Thoracic aorta (tissue), 2 donors: ENCODE data around the gene CLVS2. TPM values are rescaled to one million over a fixed set of nuclear protein-coding genes. Genes with fewer than 3 reads are reported as not detected.

Experiments used
- ATAC-seq: fragments of 150-250 bp; one replicate; pipeline ENCODE4 v1.8.0; 2017; ENCODE audit warnings: low read depth; ENCODE audit not compliant: insufficient number of reproducible peaks, low FRiP score
- DNase-seq: peaks from one replicate; pipeline ENCODE4 v3.0.0-alpha.2; 2020; ENCODE audit warnings: low spot score
- H3K27ac ChIP-seq, 2 donors: fragments of 200-600 bp; sonication (generic); 1 replicate in 1 of 2; 2 replicates in 1 of 2; pipeline ENCODE4 v1.5.1; 2016; ENCODE audit warnings: mild to moderate bottlenecking in 2 of 2, moderate library complexity in 2 of 2
- H3K27me3 ChIP-seq: fragments of 200-600 bp; sonication (generic); replicated peaks from 2 replicates; pipeline ENCODE4 v1.6.0; 2016; ENCODE audit warnings: mild to moderate bottlenecking; ENCODE audit not compliant: insufficient read depth
- H3K36me3 ChIP-seq: fragments of 200-600 bp; sonication (generic); one replicate; pipeline ENCODE4 v1.5.1; 2016
- H3K4me1 ChIP-seq, 2 donors: fragments of 200-600 bp; sonication (generic); 1 replicate in 1 of 2; 2 replicates in 1 of 2; pipeline versions ENCODE4 v1.5.1 to v1.6.0; 2016; ENCODE audit warnings: low read depth in 2 of 2, mild to moderate bottlenecking in 1 of 2; ENCODE audit not compliant: control insufficient read depth in 1 of 2
- H3K4me3 ChIP-seq: fragments of 200-600 bp; sonication (generic); 2 replicates; pipeline ENCODE4 v1.5.1; 2016; ENCODE audit warnings: mild to moderate bottlenecking
- H3K9me3 ChIP-seq: fragments of 200-600 bp; sonication (generic); 2 replicates; pipeline ENCODE4 v1.5.1; 2016
- CTCF ChIP-seq: fragments of 200-600 bp; sonication (generic); IDR thresholded peaks from one replicate; pipeline ENCODE4 v1.5.1; 2019; ENCODE audit warnings: antibody characterized with exemption
- total RNA-seq, 2 donors: library from RNA; depleted of rRNA; stranded (reverse); fragments of >200 nt; gene quantifications; one replicate each; pipeline versions ENCODE4 v1.1.0 to v1.2.3, GENCODE V29; 2016

The CLVS2 gene
- total RNA-seq, 2 donors from 2014 or later, result 0.07 TPM; not detected in 1

- H3K36me3 ChIP-seq, result no peaks in the 10 kb centered on the region
- DNase-seq (no peak), ATAC-seq (no peak)
- no peaks in the 10 kb centered on the region for H3K27me3 ChIP-seq
- TF ChIP-seq CTCF, result no peak
- no peaks in the 10 kb centered on the region for H3K4me1 ChIP-seq
- H3K4me3 ChIP-seq, result no peak overlapping the region
- H3K27ac ChIP-seq, result no peak overlapping the region
- no peaks in the 10 kb centered on the region for H3K9me3 ChIP-seq
These were observed 26.0 kb upstream of the CLVS2 start for GRCh38 chr6:122969999-122970533.

- Histone ChIP-seq H3K36me3 (no peaks in the 10 kb centered on the region), H3K27me3 (no peaks in the 10 kb centered on the region), H3K4me3 (no peak overlapping the region), H3K27ac (no peak overlapping the region), H3K4me1 (no peaks in the 10 kb centered on the region), H3K9me3 (no peaks in the 10 kb centered on the region)
- DNase-seq (no peak), ATAC-seq (no peak)
- no peak for TF ChIP-seq CTCF
These were observed 18.9 kb upstream of the CLVS2 start for GRCh38 chr6:122977180-122977579.

GRCh38 chr6:122984393-122984792 is 11.6 kb upstream of the CLVS2 start:
- no peak overlapping the region for H3K4me3 ChIP-seq
- no peaks in the 10 kb centered on the region for H3K36me3 ChIP-seq
- DNase-seq (no peak), ATAC-seq (no peak)
- TF ChIP-seq CTCF, result no peak
- H3K27ac ChIP-seq, result no peak overlapping the region
- H3K27me3 ChIP-seq, result no peaks in the 10 kb centered on the region
- no peaks in the 10 kb centered on the region for H3K9me3 ChIP-seq
- H3K4me1 ChIP-seq, result no peaks in the 10 kb centered on the region

- Histone ChIP-seq H3K36me3 (no peaks in the 10 kb centered on the region), H3K27ac (no peak overlapping the region), H3K4me3 (no peak overlapping the region), H3K27me3 (peaks cover 7% of the 10 kb centered on the region), H3K9me3 (no peaks in the 10 kb centered on the region), H3K4me1 (peaks cover 4 to 9% of the 10 kb centered on the region in 2 donors)
- no peak for ATAC-seq
- TF ChIP-seq CTCF, result no peak
- no peak for DNase-seq
These were observed 1.8 kb upstream of the CLVS2 start for GRCh38 chr6:122994256-122994655.

GRCh38 chr6:122996794-122997505 is 915 bp downstream of the CLVS2 start:
- no peak for TF ChIP-seq CTCF
- no peaks in the 10 kb centered on the region for H3K9me3 ChIP-seq
- H3K27me3 ChIP-seq, result peaks cover 7% of the 10 kb centered on the region
- ATAC-seq (no peak), DNase-seq (no peak)
- H3K27ac ChIP-seq, result no peak overlapping the region
- peak overlapping the region; percentile 64 for H3K4me3 ChIP-seq
- H3K36me3 ChIP-seq, result no peaks in the 10 kb centered on the region
- H3K4me1 ChIP-seq, result peaks cover 4 to 9% of the 10 kb centered on the region in 2 donors
